ENCODE measurements around the gene INTS4. TPM values are rescaled to one million over a fixed set of nuclear protein-coding genes. Genes with fewer than 3 reads are reported as not detected.
"Not testable (repeated sequence)": the region's sequence is repeated elsewhere in the genome, so short reads cannot be mapped to it uniquely, and the experiment has no call there.

Gene INTS4
- total and polyA plus RNA-seq, 12 donors, result 17.8 to 69.6 (median 37.2) TPM

DNA sequence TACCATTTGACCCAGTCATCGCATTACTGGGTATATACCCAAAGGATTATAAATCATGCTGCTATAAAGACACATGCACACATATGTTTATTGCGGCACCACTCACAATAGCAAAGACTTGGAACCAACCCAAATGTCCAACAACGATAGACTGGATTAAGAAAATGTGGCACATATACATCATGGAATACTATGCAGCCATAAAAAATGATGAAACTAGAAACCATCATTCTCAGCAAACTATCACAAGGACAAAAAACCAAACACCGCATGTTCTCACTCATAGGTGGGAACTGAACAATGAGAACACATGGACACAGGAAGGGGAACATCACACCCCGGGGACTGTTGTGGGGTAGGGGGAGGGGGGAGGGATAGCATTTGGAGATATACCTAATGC is 105.4 kb downstream of the INTS4 start:
- intact Hi-C loops (cut with DNase I); H3K27me3 ChIP-seq; DNase-seq; H3K4me1 ChIP-seq (replicated peaks in 1 of 2); H3K27ac ChIP-seq; H3K9me3 ChIP-seq (replicated peaks in 1 of 3); H3K4me3 ChIP-seq: not testable (repeated sequence)
- H3K36me3 ChIP-seq (replicated peaks in 1 of 2), result peaks cover 0 to 16% of the 10 kb centered on the region in 2 donors
- WGBS, 4 donors, result 92 to 98% (median 94%) methylated on average over 5 of the region's 5 CpGs

DNA sequence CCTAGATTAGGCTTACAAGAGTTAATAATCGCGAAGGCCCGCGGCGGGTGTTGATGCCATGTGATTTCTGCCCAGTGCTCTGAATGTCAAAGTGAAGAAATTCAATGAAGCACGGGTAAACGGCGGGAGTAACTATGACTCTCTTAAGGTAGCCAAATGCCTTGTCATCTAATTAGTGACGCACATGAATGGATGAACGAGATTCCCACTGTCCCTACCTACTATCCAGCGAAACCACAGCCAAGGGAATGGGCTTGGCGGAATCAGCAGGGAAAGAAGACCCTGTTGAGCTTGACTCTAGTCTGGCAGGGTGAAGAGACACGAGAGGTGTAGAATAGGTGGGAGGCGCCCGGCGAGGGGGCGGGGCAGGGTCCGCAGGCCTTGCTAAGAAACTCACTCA is 108.1 kb downstream of the INTS4 start:
- Histone ChIP-seq H3K4me3 (no peak overlapping the region), H3K27ac (no peak overlapping the region), H3K27me3 (no peaks in the 10 kb centered on the region), H3K36me3 (replicated peaks in 1 of 2) (peaks cover 0 to 24% of the 10 kb centered on the region in 2 donors), H3K4me1 (replicated peaks in 1 of 2) (peaks cover 0 to 5% of the 10 kb centered on the region in 2 donors), H3K9me3 (replicated peaks in 1 of 3) (no peaks in the 10 kb centered on the region)
- intact Hi-C loops (cut with DNase I), result no loop called here
- WGBS, 4 donors, result 87 to 96% (median 92%) methylated on average over 18 of the region's 18 CpGs
- DNase-seq, result no peak
- TF ChIP-seq, protein P1, sequence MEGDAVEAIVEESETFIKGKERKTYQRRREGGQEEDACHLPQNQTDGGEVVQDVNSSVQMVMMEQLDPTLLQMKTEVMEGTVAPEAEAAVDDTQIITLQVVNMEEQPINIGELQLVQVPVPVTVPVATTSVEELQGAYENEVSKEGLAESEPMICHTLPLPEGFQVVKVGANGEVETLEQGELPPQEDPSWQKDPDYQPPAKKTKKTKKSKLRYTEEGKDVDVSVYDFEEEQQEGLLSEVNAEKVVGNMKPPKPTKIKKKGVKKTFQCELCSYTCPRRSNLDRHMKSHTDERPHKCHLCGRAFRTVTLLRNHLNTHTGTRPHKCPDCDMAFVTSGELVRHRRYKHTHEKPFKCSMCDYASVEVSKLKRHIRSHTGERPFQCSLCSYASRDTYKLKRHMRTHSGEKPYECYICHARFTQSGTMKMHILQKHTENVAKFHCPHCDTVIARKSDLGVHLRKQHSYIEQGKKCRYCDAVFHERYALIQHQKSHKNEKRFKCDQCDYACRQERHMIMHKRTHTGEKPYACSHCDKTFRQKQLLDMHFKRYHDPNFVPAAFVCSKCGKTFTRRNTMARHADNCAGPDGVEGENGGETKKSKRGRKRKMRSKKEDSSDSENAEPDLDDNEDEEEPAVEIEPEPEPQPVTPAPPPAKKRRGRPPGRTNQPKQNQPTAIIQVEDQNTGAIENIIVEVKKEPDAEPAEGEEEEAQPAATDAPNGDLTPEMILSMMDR (IDR thresholded peaks at IDR 0.05), result no peak
- TF ChIP-seq POLR2A (IDR thresholded peaks at IDR 0.05), result no peak

DNA sequence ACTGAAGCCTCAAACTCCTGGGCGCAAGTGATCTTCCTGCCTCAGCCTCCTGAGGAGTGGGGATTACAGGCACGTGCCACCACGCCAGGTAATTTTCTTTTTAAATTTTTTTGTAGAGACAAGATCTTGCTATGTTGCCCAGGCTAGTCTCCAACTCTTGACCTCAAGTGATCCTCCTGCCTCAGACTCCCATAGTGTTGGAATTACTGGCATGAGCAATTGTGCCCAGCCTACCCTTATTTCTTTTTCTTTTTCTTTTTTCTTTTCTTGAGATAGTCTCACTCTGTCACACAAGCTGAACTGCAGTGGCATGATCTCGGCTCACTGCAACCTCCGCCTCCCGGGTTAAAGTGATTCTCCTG is 109.7 kb downstream of the INTS4 start:
- H3K9me3 ChIP-seq (replicated peaks in 1 of 3), result no peaks in the 10 kb centered on the region
- intact Hi-C loops (cut with DNase I), result no loop called here
- no peak for DNase-seq
- H3K36me3 ChIP-seq (replicated peaks in 1 of 2), result peaks cover 0 to 30% of the 10 kb centered on the region in 2 donors
- TF ChIP-seq, protein P1 (IDR thresholded peaks at IDR 0.05), result no peak
- TF ChIP-seq POLR2A (IDR thresholded peaks at IDR 0.05), result no peak
- H3K27me3 ChIP-seq, result no peaks in the 10 kb centered on the region
- no peak overlapping the region for H3K27ac ChIP-seq
- H3K4me1 ChIP-seq (replicated peaks in 1 of 2), result no peaks in the 10 kb centered on the region
- 97 to 98% (median 98%) methylated on average over 6 of the region's 6 CpGs for WGBS, 4 donors
- no peak overlapping the region for H3K4me3 ChIP-seq

DNA sequence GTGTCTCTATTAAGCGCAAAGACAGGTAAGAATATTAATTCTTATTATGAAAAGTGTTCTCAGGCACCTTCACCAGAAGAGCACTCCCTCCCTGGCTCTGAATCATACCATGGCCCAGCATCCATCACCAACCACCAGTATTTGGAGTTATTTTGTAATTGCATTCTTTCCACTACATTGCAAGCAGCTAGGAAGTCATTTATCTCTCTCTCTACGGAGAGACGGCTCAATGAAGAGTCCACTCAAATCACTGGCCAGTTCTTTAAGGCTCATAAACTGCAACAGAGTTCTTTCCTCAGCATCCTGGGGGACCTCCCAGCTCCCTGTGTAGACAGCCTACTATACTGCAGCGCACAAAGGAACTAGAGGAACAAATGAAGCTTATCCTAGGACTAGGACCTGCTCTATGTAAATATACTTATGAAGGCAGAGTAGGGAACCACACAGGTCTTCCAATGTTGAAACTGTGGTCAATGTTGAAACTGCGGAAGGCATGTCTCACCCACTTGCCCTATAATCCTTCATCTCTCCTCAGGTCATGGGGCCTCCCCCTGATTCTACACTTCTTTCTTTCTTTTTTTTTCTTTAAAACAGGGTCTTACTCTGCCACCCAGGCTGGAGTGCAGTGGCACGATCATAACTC is 110.2 kb downstream of the INTS4 start:
- H3K4me1 ChIP-seq (replicated peaks in 1 of 2), result peaks cover 0 to 5% of the 10 kb centered on the region in 2 donors
- WGBS, 4 donors, result 72 to 86% (median 79%) methylated on average over 6 of the region's 6 CpGs
- no peaks in the 10 kb centered on the region for H3K9me3 ChIP-seq (replicated peaks in 1 of 3)
- H3K27ac ChIP-seq, result no peak overlapping the region
- intact Hi-C loops (cut with DNase I), result no loop called here
- H3K36me3 ChIP-seq (replicated peaks in 1 of 2), result peaks cover 0 to 29% of the 10 kb centered on the region in 2 donors
- no peaks in the 10 kb centered on the region for H3K27me3 ChIP-seq
- TF ChIP-seq, protein P1 (IDR thresholded peaks at IDR 0.05), result no peak
- TF ChIP-seq POLR2A (IDR thresholded peaks at IDR 0.05), result no peak
- DNase-seq, result peak in 2 of 7 donors; percentile 23 to 24
- no peak overlapping the region for H3K4me3 ChIP-seq

DNA sequence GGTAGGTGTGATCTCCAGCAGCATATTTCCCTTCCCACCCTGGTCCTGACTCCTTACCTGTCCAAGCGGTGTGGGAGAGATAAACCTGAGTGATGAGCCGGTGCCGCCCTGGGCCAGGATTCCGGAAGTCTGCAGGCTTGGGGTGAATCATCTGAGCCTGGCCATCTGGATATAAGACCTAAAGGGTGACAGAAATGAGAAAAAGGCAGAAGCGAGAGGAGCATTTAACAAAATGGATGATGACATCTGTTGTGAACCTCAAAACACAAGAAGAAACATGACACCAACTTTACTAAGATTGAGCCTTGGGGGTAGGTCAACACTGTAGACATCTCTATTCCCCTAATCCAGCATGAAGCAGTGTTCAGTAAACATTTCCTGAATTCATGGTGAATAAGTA is 110.7 kb downstream of the INTS4 start:
- DNase-seq, result no peak
- Histone ChIP-seq H3K9me3 (replicated peaks in 1 of 3) (no peaks in the 10 kb centered on the region), H3K4me1 (replicated peaks in 1 of 2) (peaks cover 1 to 10% of the 10 kb centered on the region in 2 donors), H3K4me3 (no peak overlapping the region), H3K27me3 (no peaks in the 10 kb centered on the region), H3K27ac (no peak overlapping the region), H3K36me3 (replicated peaks in 1 of 2) (peaks cover 0 to 29% of the 10 kb centered on the region in 2 donors)
- WGBS, 4 donors, result 89 to 97% (median 93%) methylated on average over 5 of the region's 5 CpGs
- intact Hi-C loops (cut with DNase I), result no loop called here
- no peak for TF ChIP-seq POLR2A (IDR thresholded peaks at IDR 0.05)
- TF ChIP-seq, protein P1 (IDR thresholded peaks at IDR 0.05), result no peak

Data from adrenal gland (tissue), 12 donors.